Activated CD8-positive, alpha-beta memory T cell treated with anti-CD3 and anti-CD28 coated beads, Interleukin-2, amount 50 U/mL, for 1 hour (primary cell): ENCODE data around the gene RAB8A.

Experiments used
- DNase-seq: peaks from one replicate; pipeline ENCODE4 v3.0.0-alpha.2; 2020; ENCODE audit errors: extremely low read depth

The RAB8A gene

DNA sequence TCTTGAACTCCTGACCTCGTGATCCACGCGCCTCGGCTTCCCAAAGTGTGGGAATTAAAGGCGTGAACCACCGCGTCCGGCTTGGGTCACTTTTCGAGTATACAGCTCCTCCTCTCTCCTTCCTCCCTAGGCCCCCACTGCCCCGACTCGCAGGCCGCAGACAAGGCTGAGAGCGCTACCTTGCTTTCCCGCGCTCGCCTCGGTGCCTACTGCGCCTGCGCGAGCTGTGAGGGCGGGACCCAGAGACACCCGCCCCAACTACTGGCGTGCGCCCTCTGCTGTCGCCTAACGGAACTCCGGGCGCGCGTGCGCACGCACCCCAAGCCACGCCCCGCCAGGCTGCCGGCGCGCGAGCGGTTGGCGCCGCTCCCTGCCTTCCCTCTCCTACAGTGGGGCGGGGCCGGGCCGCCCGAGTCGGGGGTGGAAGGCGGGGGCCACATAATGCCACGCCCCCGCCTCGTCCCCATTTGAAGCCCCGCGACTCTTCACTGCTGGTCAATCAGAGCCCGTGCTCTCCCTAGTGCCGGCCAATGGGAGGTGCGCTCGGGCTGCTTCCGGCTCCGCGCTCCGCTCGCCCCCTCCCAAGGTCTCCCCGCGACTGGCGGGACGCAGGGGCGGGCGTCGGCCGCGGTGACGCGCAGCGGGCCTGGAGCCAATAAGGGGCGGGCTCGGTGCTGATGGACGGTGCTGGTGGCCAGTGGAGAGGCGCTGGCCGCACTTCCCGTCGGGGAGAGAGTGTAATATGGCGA is at the start of gene RAB8A:
RAB8A (plus strand) TSS at position 730 of the 749 bp plus-strand sequence; CDS start at position 743, 13 bp downstream.
- DNase-seq: peak; percentile 97

DNA sequence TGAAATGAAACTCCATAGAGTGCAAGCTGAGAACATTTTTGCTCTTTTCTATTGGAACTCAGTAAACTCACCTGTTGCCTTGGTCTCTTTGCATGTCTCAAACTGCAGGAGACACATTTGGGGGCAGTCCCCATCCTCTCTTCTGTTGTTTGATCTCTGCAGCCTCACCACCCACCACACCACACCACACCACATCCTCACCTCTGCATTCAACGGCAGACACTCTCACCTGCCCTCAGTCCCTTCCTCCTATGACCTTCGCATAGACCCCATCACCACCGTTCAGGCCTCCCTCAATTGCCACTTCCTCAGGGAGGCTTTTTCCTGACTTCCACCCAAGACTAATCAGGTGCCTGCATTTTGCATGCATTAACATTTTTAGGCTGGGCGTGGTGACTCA is 49.7 kb upstream of the RAB8A start:
- DNase-seq: no peak

DNA sequence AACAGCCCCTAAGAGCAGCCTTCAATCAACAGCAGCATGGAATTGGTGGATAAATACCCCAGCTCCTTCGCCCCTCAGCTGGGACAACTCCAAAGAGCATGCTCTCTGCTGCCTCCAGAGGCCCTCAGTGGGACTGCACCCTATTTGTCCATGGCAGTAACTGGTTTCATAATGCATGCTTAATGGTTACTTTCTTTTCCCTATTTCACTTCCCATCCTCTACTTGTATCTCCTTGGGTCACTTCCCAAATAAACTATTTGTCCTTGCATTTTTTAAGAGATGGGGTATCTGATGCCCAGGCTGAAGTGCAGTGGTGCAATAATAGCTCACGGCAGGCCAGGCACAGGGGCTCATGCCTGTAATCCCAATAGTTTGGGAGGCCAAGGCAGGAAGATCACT is 48.9 kb upstream of the RAB8A start:
- DNase-seq: no peak

DNA sequence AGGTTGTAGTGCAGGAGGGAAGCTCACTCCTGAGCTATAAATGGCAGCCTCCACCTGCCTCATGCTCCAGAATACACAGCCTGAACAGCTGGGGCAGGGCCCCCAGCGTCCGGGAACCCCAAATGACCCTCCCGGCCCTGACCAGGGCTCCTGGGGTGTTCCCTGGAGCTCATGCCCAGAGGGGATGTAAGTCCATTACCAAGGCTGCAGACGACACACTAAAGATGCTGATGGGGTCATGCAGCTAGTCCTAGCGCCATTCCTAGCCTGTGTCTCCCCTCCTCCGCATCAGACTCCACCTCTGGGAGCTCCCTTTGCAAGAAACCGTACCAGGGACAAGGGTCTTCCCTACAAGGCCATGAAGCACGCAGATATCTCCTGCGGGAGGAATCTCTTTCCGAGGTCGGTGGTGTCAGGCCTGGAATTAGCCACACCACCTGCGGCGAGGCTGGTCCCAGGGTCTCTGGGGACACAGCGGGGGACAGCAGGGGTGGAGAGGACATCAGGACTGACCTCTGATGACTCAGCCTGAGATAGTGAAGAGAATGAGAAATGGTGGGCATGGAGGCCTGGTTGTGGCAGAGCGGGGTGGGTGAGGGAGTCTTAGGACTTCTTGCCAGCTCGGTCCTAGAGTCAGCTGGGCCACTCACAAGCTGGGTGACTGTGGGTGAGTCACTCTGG is 47.3 kb upstream of the RAB8A start:
- DNase-seq: no peak

DNA sequence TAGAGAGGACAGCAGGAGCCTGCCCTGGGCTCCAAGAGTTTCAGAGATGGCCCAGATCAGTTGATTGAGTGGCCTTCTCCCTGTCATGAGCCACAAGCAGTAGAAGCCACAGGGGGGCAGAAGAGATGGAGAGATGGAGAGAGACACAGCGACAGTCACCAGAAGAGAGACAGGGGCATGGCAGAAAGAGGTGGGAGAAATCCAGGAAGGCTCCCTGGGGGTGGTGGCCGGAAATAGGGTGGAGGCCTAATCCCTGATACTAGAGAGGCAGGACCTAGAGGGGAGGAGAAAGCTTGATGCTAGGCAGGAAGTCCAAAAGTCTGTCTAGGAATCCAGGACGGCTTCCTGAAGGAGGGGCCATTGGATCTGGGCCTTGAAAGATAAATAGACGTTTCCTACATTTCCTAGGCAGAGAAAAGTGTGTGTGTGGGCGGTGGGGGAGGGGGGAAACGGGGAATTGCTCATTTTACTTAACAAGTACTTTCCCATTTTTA is 45.0 kb upstream of the RAB8A start:
- no peak for DNase-seq

DNA sequence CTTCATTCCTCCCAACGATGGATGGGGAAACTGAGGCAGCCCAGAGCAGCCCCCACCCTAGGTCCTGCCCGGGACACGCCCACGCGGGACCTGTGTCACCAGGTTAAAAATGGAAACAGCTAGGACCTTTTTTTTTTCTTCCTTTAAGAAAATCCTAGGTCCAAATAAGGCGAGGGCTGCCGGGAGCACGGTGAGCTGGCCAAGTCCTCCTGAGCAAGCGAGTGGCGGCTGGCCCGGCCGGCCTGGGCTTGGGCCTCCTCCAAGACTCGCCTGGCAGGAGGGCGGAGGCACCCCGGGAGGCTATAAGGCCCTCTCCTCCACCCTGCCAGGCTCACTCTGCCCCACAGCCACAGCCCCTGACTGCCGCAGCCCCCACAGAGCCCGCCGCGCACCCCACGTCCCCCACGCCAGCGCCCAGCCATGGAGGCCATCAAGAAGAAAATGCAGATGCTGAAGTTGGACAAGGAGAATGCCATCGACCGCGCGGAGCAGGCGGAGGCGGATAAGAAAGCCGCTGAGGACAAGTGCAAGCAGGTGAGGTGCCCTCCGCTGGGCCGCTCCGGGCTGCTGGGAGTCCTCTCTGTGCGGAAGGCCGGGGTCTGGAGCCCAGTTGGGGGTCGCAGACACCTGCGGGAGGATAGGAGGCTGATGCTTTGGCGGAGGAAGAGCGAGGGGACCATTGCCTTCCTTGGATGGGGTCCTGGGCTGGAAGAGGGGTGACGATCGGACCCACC is 44.3 kb upstream of the RAB8A start:
- no peak for DNase-seq

DNA sequence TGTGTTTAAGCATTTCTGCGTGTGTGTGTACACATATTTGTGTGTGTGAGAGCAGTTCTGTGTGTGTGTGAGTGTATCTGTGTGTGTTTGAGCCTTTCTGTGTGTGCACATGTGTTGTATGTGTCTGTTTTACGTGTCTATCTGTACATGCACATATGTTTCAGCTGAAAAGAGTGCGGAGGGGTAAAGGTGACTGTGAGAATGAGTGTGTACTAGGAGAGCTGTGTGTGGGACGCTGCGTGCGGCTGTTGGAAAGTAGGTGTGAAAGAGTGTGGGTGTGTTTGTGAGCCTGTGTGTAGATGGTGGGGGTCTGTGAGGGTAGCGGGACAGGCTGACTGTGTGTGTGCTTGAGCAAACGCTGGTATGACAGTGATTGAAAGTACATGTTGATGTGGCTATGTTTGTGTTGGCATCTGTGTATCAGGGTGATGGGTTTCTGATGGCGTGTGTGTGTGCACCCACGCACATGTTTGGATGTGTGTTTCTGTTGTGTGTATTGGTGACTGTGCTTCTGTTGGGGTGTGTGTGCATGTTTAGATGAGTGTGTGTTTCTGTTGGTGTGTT is 42.9 kb upstream of the RAB8A start:
- DNase-seq: no peak

DNA sequence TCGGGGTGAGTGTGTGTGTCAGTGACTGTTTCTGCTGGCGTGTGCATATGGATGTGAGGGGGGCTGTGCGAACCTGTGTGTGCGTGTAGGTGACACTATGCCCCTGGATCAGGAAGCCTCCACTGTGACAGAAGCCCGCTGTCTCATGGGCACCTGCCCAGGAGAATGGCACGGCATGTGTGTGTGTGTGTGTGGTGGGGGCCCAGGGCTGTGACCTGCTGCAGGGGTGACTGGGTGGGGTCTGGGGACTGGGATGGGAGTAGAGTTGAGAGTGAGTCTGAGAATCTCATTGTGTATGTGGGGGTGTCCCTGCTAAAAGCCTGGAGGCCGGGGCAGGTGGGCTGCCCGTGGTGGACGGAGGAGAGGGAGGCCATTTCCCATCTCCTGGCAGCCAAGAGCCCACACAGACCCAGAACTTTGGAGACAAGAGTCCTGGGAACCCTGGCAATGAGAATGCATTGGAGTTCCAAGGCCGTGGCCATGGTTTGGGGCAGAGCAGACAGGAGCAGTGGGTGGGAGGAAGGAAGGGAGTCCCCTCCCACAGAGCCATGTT is 41.8 kb upstream of the RAB8A start:
- DNase-seq: no peak

DNA sequence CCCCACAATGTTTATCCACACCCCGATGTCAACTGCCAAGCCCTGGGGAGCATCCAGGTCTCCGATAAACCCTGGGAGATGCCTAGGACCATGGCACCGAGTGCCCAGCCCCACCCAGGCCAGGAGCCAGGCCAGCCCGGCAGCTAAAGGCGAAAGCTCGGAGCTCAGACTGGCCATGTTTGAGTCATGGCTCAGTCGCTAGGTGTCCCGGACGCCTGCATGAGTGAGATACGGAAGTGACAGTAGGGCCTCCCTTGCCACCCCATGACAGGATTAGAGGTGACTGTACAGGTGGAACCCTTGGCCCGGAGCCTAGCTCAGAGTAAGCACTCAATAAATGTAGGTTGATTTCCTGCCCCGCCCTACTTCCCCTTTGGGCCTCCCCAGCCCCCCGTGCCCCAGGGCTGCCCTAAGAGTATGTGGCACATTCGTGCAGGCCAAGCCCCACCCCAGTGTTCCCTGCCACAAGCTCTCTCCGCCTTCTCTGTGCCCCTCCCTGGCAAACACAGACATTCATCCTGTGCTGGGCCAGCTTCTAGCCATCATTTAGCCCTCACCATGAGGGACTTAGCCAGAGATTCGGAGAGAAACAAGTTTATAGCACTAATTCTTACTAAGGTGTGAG is 41.2 kb upstream of the RAB8A start:
- peak; percentile 85 for DNase-seq

DNA sequence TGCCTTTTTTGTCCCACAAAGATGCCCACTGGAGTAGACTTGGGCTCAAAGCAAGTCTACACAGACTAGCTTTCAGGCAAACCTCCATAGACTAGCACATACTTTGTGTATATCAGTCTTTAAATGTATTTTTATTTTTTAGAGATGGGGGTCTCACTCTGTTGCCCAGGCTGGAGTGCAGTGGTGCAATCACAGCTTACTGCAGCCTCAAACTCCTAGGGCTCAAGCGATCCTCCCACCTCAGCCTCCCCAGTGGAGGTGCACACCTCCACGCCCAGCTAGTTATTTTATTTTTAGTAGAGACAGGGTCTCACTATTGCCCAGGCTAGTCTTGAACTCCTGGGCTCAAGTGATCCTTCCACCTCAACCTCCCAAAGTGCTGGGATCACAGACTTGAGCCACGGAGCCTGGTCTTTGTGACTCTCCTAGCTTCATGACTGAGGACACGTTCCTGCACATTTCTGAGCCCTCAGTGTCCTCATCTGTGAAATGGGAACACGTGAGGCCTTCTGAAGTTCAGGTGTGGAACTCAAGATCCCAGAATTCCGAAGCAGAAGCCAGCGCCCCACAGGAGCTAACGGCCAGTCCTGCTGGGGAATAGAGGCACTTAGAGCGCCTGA is 40.5 kb upstream of the RAB8A start:
- no peak for DNase-seq

DNA sequence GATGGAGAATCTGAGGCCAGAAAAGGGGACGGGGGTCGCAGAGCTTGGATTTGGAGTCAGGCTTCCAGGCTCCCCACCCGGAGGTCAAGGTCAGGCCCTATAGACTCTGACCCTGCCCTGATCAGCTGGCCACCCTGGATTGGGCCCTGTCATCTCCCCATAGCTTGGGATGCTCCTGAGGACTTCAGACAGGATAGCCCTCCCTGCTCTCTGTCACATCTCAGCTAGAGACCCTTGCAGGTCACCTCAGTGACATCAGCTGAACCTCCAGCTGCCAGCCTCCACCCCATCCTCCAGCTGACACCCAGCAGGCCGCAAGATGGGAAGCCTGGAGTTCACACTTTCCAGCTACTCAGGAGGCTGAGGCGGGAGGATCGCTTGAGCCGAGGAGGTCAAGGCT is 38.2 kb upstream of the RAB8A start:
- no peak for DNase-seq

DNA sequence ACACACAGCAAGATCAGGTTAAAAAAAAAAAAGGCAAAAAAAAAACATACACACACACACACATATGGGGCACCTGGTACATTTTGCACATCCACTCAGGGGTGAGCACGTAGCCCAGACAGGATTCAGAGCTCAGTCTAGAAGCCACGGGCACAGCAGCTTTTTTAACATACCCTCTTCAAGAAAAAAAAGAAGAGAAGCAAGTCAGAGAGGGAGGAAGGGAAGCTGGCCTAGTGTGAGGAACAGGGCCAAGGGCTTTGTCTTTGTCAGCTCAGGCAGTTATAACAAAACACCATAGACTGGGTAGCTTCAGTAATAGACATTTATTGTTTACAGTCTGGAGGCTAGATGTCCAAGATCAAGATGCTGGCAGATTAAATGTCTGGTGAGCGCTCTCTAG is 37.7 kb upstream of the RAB8A start:
- DNase-seq: no peak

DNA sequence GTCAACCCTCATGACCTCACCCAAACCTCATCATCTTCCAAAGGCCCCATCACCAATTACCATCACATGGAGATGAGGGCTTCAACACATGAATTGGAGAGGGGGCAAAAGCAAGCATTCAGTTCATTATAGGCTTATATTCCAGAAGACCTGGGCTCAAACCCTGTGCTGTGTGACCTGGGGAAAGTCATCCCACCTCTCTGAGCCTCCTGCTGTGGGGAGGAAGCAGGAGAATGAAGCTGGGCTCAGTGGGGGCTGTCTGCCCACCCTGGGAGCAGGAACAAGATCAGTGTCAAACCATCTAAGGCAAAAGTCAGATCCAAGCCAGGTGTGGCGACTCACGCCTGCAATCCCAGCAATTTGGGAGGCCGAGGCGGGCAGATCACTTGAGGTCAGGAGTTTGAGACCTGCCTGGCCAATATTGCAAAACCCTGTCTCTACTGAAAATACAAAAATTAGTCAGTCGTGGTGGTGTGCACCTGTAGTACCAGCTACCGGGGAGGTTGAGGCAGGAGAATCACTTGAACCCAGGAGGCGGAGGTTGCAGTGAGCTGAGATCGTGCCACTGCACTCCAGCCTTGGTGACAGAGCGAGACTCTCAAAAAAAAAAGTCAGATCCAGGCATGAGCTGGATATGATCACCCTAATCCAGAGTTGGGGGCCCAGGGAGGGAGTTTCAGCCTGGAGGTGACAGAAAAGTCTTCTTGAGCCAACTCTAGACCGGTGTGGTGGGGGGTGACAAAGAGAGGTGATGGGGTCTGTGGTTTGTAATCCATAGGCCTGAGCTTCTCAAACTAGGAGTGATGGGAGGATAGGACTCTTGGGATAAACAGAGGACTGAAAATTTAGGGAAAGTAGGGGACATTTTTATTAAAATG is 37.0 kb upstream of the RAB8A start:
- DNase-seq: no peak

DNA sequence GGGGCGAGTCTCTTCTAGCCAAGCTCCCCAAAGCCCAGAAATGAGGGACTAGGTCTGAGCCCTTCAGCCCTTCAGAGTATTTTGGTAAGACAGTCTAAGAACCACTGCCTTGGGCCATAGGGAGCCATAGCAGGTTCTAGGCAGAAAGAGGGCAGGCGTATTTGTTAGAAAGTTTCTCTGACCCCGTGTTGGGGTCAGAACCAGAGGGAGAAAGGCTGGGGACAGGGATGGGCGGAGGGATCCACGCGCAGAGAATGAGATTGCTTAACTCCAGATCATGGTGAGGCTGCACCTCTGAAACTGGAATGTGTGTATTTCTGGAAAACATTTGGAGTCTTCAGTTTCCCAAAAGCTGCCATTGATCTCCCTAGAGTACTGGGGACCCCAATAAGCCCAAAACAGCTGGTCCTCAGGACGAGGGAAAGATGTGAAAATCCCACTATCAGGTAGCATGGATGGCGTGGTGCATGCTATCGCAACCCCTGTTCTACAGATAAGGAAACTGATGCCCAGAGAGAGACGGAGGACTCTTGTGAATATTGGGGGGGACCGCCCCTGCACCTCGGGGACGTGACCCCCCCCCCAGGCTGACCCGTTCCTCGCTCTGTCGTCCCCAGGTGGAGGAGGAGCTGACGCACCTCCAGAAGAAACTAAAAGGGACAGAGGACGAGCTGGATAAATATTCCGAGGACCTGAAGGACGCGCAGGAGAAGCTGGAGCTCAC is 36.1 kb upstream of the RAB8A start:
- DNase-seq: no peak

DNA sequence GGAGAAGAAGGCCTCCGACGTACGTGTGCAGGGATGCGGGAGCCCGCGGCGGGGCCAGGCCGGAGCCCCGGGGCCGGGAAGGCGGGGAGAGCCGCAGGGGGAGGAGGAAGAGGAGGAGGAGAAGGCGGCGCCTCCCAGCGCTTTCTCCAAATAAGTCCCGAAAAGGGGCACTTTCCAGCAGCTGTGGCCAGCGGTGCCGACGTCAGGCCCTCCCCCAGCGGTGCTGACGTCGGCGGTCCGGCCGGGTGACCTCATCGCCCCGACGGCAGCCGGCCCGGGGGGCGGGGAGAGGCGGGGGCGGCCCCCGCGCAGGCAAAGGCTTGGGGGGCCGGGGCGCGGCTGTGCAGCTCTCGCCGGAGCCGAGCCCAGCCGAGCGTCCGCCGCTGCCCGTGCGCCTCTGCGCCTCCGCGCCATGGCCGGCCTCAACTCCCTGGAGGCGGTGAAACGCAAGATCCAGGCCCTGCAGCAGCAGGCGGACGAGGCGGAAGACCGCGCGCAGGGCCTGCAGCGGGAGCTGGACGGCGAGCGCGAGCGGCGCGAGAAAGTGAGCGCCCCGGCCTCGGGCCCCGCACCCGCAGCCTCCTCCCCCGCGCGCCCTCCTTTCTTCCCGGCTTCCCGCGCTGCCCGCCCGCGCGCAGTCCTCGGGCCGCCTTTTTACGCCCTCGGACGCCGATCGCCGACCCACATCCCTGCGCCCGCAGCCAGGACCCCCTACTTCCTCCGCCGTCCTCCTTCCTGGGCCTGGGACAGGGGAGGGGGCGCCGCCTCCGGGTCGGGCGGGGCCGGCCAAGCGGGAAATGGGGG is 35.3 kb upstream of the RAB8A start, which contains the start of gene TPM4:
TPM4 (plus strand) TSS at position 342 of the 804 bp plus-strand sequence; CDS start at position 413, 71 bp downstream.
- DNase-seq: peak; percentile 77

DNA sequence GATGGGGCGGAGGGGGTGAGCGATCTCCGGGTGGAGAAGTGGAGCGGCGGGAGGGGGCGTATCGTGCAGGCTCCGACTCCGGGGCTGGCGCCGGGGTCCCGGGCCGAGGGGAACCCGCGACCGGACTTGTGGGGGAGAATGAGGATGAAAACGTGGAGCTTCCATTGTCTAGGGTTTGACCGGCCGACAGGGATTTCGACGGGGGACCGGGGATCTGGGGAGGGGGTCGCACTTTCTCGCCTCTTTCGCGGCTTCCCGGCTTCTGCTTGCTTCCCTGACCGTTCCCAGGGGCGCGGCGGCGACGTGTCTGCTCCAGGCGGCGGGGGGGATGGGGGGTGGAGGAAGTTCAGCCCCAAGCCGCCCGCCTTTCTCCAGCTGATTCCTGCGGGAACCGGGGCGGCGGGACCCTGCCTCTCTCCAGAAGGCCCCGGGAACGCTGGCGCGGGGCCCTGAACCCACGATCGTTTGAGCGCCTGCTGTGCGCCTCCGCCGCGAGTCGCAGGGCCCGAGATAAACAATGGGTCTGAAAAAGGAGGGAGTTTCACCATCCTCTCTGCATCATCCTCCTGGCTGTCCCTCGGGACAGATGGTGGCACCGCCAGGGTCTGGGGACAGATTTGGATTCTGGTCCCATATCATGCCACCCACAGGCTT is 34.6 kb upstream of the RAB8A start:
- DNase-seq: no peak

DNA sequence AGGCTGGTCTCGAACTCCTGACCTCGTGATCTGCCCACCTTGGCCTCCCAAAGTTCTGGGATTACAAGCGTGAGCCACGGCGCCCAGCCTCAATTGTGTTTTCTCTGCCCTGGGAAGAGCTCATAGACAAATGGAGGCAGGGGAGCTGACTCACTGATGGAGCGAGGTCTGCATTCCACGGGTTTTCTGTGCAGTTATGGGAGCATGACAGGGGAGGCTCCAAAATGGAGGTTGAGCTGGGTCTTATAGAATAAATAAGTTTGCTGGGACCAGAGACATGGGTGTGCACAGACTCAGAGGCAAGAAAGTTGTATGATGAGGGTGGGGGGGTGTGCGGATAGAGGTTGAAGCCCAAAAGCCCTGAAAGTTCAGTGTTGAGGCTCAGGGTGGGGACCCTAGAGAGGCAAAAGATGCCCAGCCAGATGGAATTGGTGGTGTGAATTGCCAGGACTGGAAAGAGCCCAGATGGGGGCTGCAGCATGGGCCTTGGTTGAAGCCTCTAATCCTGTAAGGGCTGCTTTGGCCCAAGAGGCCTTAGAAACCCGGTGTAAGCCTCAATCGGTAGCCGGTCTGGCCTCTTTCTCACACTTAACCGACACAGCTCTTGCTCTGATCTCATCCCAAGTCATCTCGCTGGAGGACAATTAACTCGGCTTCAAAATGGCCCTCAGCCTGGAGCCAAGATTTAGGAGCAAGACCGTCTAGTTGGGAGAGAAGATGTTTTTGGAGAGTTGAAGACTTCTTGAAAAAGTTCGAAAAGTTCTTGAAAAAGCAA is 33.5 kb upstream of the RAB8A start:
- no peak for DNase-seq
